ENCODE results near the gene PLEKHA5. TPM values are rescaled to one million over a fixed set of nuclear protein-coding genes. Genes with fewer than 3 reads are reported as not detected.

Gene PLEKHA5
- total and polyA plus RNA-seq, 2 of the 4 experiments (the other 2 are of a cell fraction): 5.3 to 12.2 TPM

GRCh38 chr12:19194963-19195362 is 65.4 kb downstream of the PLEKHA5 start:
- Histone ChIP-seq H2AK9ac (replicated peaks; ENCODE audit: low read depth, low read length, poor library complexity) (no peak overlapping the region), H3K9ac (ENCODE audit: low read depth, low read length) (no peak overlapping the region), H3K79me1 (ENCODE audit: low read depth in 1 of 2, low read length in 2 of 2) (peaks cover 23 to 47% of the 10 kb centered on the region in 2 experiments), H3K4me2 (ENCODE audit: low read depth, low read length) (no peak overlapping the region), H4K91ac (ENCODE audit: insufficient read depth, low read depth, low read length) (no peak overlapping the region), H3K9me1 (ENCODE audit: insufficient read depth, low read length) (peaks cover 14% of the 10 kb centered on the region), H3K9me3 (ENCODE audit: control insufficient read depth, insufficient read depth, low read length) (no peaks in the 10 kb centered on the region), H3K56ac (ENCODE audit: extremely low read depth, insufficient read depth, low read length) (no peak overlapping the region), H4K8ac (ENCODE audit: low read depth in 2 of 2, low read length in 2 of 2) (no peak overlapping the region), H2BK20ac (ENCODE audit: low read depth, low read length) (no peak overlapping the region), H4K20me1 (ENCODE audit: insufficient read depth, low read length) (peaks cover 11% of the 10 kb centered on the region; the same call in 1 of the 2 replicates), H2AK5ac (ENCODE audit: low read depth, low read length) (no peak overlapping the region), H2BK15ac (ENCODE audit: low read depth, low read length) (no peak overlapping the region), H3K27me3 (ENCODE audit: control insufficient read depth, insufficient read depth, low read length) (no peaks in the 10 kb centered on the region), H3K18ac (ENCODE audit: low read depth, low read length) (no peak overlapping the region), H3K4ac (ENCODE audit: low read depth, low read length) (no peak overlapping the region), H3K14ac (replicated peaks; ENCODE audit: low read depth, low read length) (no peak overlapping the region), H3K4me1 (ENCODE audit: control insufficient read depth, insufficient read depth, low read length) (peaks cover 12% of the 10 kb centered on the region), H3K4me3 (ENCODE audit: insufficient read depth, low read depth, low read length) (no peak overlapping the region), H3K27ac (ENCODE audit: insufficient read depth, low read length) (no peak overlapping the region), H2BK120ac (ENCODE audit: low read depth, low read length) (no peak overlapping the region), H3K23ac (ENCODE audit: low read depth, low read length) (no peak overlapping the region), H2BK5ac (ENCODE audit: low read depth, low read length, poor library complexity, severe bottlenecking) (no peak overlapping the region), H4K5ac (ENCODE audit: low read depth, low read length) (no peak overlapping the region), H3K36me3 (ENCODE audit: control insufficient read depth, insufficient read depth, low read length) (no peaks in the 10 kb centered on the region), H2AFZ (replicated peaks; ENCODE audit: low read length, poor library complexity) (no peak overlapping the region)
- no peak for TF ChIP-seq CTCF (conservative IDR thresholded peaks at IDR 0.05; ENCODE audit: low read depth, low read length)
- TF ChIP-seq RAD21 (IDR thresholded peaks at IDR 0.05; ENCODE audit: low read length): no peak
- no peak for TF ChIP-seq RCOR1 (IDR thresholded peaks at IDR 0.05; ENCODE audit: insufficient replicate concordance, low read length)
- no peak for TF ChIP-seq POLR2A (IDR thresholded peaks at IDR 0.05; ENCODE audit: low read depth, low read length)
- TF ChIP-seq, protein P1, sequence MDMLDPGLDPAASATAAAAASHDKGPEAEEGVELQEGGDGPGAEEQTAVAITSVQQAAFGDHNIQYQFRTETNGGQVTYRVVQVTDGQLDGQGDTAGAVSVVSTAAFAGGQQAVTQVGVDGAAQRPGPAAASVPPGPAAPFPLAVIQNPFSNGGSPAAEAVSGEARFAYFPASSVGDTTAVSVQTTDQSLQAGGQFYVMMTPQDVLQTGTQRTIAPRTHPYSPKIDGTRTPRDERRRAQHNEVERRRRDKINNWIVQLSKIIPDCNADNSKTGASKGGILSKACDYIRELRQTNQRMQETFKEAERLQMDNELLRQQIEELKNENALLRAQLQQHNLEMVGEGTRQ (IDR thresholded peaks at IDR 0.05; ENCODE audit: low read depth, low read length): no peak
- no peak for TF ChIP-seq CHD1 (IDR thresholded peaks at IDR 0.05; ENCODE audit: low read depth, low read length)
- no peak for TF ChIP-seq SMC3 (IDR thresholded peaks at IDR 0.05; ENCODE audit: low read depth, low read length)
- no peak for TF ChIP-seq BHLHE40 (IDR thresholded peaks at IDR 0.05; ENCODE audit: low read depth, low read length)
- TF ChIP-seq CEBPB (IDR thresholded peaks at IDR 0.05; ENCODE audit: low read depth, low read length): no peak
- no peak for TF ChIP-seq NFE2L2 (IDR thresholded peaks at IDR 0.05; ENCODE audit: low read depth, low read length)
- TF ChIP-seq, protein P2, sequence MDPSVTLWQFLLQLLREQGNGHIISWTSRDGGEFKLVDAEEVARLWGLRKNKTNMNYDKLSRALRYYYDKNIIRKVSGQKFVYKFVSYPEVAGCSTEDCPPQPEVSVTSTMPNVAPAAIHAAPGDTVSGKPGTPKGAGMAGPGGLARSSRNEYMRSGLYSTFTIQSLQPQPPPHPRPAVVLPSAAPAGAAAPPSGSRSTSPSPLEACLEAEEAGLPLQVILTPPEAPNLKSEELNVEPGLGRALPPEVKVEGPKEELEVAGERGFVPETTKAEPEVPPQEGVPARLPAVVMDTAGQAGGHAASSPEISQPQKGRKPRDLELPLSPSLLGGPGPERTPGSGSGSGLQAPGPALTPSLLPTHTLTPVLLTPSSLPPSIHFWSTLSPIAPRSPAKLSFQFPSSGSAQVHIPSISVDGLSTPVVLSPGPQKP (IDR thresholded peaks at IDR 0.05; ENCODE audit: borderline replicate concordance, low read depth, low read length): no peak
- no peak for TF ChIP-seq MXI1 (IDR thresholded peaks at IDR 0.05; ENCODE audit: borderline replicate concordance, low read depth, low read length)
- no TSS peak for BruUV-seq (replicated peaks)
- WGBS, 2 experiments (ENCODE audit: extremely low coverage in 2 of 2, insufficient read length in 1 of 2): no CpG with 5 or more reads among the region's 4 CpGs
- in situ Hi-C loops (cut with MboI; ENCODE audit: low sequenced_read_pairs) (no loop called here), intact Hi-C loops (cut with micrococcal nuclease) (no loop called here), dilution Hi-C loops (cut with HindIII; ENCODE audit: low sequenced_read_pairs, unreplicated experiment) (no loop called here)
- no peak for ATAC-seq (ENCODE audit: low read depth)
- ChIA-PET POLR2A (ENCODE audit: unreplicated experiment) (no interaction called here), CTCF (interaction anchor here (0.7 kb wide), 1 partner anchor 79 kb away, joined by 13 read pairs; no protein-coding TSS in a partner anchor)
- DNase-seq: no peak

Measured in IMR-90 (cell line).